GM18499 (cell line): Measurements from ENCODE around the gene MSI2.

Source experiments
- ATAC-seq: cut with Tn5 transposase; IDR thresholded peaks from one replicate; pipeline ENCODE4 v1.9.1; 2021; ENCODE audit warnings: moderate number of reproducible peaks; ENCODE audit not compliant: insufficient read depth, unreplicated experiment

Gene MSI2

DNA sequence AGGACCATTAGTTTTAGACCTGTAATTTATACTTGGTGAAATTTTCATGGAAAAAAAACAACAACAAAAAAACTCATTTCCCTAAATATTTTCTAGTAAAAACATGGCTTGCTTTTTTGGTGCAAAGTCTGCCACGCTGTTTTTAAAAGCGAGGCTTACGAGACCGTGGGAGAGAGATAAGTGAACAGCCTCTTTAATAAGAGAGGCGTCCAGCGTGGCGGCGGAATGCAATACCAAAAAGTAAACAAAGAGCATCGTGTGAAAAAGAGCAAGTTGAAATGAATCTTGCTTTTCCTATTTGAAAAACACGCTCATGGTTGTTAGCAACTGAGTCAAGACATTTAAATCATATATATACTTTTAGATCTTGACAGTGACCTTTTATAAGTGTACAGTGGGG lies 10.5 kb upstream of the MSI2 start:
- no peak for ATAC-seq

DNA sequence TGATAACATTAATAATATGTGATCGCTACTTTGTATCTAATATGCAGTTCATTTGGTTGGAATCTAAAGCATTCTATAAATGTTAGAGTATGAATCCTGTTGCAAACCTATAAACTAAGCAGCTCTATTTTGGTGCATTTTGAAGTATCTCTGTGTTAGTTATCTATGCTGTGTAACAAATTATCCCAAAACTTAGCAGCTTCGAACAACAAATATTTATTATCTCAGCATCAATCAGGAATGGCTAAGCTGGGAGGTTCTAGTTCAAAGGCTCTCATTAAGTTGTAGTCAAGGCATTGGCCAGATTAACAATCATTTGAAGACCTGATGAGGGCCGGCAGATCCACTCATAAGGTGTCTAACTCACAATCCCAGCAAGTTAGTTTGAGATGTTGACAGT lies 10.1 kb upstream of the MSI2 start:
- no peak for ATAC-seq

DNA sequence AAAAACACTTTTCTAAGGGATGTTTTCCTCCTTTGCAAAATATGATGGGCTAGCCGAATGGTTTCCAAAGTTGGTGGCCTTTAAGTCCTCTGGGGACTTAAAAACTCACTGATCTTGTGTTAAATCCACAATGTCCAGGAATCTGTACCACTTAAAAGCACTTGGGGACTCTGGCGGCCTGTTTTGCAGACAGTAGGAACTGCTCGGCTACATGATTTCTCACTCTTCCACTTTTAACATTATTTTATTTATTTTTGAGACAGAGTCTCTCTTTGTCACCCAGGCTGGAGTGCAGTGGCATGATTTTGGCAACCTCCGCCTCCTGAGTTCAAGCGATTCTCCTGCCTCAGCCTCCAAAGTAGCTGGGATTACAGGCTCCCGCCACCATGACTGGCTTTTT lies 9.1 kb upstream of the MSI2 start:
- ATAC-seq, result no peak

DNA sequence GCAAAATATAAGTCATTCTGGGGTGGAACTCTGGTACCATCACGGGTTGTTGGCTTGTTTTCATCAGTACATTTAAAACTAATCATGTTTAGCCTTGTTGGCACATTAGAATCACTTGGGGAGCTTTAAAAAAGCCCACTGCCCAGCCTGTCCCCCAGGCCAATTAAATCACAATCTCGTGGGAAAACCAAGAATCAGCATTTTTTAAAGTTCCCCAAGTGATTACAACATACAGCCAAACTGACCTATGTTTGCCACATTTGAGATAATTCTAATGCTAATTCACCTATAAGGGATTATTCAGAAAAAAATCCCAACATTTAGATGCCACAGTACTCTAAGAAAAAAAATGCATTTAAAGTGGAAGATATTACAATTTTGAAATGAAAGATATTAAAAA lies 8.4 kb upstream of the MSI2 start:
- no peak for ATAC-seq

DNA sequence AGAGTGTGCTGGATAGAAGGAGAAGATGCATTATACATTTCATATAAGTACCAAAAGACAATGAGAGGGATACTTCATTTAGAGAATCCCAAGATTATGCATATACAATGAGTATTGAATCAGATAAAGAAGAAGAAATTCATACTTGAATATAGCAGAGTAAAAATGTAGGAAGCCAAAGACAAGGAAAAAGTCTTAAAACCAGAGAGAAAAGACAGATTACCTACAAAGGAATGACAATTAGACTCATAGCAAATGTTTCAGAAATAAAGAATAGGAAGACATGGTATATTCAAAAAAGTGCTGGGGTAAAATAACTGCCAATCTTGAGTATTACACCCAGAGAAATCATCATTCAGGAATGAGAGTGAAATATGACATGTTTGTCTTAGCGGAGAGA lies 6.8 kb upstream of the MSI2 start:
- no peak for ATAC-seq

DNA sequence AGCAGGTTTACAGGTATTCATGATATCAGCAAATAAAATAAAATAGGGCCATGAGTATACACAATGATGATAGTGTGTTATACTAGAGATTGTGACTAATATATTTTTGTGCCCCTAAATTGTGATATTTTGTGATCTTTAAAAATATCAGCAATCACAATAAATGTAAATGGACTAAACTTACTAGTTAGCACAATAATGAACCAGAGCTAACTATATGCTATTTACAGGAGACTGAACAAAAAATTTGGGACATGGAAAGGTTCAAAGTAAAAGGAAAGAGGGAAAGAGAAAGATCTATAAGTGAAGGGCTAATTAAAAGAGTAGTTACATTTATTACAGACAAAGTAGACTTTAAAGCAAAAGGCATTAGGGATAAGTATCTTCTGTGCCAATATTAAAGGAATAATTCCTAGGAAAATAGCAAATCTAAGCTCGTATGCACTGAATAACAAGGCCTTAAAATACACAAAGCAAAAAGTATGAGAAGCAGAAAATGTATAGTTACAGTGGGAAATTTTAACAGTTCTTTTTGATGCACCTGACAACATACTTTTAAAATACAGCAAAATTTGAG lies 5.0 kb upstream of the MSI2 start:
- no peak for ATAC-seq

DNA sequence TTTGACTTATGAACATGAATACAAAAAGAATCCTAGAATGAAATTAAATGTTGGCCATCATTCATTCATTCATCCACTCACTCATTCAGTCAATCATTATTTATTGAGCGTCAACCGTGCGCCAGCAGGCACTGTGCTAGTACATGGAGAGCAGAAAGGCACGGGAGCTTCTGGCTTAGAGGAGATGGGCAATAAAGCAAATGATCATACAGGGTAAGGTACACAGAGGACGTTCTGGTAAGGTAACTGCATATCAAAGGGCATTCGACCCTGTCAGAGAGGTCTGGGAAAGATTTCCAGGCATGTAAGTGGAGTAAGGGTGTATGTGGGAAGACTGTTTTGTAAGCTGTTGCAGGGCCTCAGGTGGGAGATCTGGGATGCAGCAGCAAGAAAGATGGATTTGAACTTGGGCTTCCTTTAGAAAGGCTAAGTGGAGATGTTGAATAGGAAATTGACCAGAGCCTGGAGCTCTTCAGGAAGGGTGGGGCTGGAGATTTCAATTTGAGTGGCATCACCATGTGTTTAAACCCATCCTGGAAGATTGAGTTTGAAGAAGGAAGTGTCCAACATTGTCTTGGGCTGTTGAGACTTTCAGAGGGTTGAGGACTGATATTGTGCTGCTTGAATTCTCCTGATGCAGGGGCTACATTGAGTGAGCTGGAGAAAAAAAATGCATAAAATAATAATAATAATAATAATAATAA lies 2.8 kb upstream of the MSI2 start:
- ATAC-seq, result no peak

DNA sequence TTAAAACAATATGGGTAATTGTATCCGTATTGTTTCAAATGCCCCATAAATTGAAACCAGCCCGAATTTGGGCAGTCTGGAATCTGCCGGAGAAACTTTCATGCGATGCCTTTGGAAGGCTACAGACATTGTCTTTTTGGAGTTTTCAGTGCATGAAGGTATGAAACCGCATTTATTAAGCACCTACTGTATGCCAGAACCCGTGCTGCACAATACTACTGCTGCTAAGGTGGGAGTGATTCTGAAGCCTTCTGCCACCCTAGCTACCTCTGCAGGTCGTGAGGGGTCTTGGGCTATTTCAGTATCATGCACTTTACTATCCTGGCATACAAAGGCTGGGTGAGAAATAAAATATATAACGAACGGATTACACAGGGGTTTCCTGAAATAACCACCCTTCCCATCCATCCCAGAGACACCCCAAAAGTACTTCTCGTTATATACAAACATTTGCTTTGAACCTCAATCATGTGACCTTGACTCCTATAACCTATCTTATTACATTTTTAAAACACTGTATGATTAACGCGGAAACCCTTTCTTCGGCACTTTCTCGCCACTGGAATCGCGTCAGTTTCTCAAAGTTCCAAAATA lies 1.0 kb upstream of the MSI2 start:
- ATAC-seq, result no peak

DNA sequence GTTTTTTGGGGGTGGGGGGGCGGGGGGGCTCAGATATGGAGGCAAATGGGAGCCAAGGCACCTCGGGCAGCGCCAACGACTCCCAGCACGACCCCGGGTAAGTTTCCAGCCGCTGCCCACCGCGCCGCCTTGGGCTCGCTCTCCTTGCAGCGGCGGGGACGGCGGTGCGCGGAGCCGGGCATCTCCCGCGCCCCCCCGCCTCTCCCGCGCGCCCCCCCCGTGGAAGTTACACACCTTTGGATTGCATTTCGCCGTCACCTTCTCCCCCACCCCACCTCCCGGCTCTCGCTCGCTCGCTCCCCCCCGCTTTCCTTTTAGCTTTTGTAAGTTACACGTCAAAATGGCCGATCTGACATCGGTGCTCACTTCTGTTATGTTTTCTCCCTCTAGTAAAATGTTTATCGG lies 387 bp downstream of the MSI2 start:
- ATAC-seq, result no peak

DNA sequence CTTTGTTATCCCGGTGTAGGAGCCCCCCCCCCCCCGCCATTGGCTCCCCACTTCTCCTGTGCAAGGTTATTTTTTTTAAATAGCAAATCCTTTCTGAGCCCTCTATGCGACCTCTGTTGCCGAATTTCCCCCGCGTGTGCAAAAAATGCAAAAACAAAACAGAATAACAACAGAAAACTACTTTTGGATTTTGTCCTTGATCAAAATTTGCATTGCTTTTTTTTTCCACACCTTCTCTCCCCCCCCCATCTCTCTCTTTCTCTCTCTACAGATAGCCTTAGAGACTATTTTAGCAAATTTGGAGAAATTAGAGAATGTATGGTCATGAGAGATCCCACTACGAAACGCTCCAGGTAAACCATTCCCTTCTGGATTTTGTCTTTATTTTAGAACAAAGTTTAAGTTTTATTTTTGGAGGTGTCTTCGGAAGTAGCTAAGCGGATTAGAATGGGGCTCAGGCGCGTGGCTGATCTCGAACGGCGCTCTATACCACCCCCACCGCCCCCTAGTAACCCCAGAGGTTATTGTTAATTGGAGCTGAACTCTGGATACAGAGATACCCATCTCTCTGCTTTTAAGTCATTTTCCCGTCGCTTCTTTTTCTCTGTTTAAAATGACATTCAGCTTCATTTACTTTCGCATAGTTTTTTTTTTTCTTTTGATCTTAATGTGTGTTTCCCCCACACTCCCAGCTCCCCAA lies 1.0 kb downstream of the MSI2 start:
- no peak for ATAC-seq

DNA sequence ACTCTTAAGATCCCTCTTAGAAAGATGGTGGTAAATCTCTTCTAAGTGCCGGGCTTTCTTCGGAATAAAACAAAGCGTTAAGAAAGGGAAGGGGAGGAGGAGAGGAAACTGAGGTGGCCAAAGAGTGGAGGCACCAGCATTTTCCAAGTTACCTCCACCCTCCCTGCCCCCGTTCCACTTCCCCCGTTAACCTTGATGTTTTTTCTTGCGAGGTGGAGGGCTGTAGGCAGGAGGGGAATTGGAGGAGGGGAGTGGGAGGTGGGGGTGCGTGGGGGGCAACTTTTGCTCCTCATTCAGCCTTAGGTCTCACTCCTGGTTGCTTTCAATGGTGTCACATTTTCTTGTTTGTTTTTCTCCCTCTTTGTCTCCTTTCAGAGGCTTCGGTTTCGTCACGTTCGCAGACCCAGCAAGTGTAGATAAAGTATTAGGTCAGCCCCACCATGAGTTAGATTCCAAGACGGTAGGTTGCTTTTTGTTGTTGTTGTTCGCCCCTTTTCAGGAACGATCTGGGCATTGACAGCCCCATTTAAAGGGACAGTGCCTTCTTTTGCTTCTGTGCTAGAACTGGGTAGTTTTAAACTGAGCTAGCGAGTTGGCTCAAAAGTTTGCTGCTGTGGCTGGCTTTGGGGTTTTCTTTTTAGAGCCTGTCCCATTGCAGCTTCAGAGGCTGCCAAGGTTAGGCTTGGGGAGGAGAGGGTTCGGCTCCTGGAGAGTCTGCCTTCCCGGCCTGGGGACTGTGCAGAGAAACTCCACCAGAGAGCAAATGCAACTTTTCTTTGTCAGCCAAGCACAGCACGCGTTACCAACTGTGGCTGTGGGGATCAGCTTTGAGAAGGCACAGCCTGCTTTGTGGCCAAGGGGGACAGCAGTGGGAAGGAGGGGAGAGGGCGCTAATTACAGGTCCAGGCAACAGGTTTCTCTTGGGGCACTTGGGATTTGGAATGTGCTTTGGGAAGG lies 1.9 kb downstream of the MSI2 start:
- no peak for ATAC-seq

DNA sequence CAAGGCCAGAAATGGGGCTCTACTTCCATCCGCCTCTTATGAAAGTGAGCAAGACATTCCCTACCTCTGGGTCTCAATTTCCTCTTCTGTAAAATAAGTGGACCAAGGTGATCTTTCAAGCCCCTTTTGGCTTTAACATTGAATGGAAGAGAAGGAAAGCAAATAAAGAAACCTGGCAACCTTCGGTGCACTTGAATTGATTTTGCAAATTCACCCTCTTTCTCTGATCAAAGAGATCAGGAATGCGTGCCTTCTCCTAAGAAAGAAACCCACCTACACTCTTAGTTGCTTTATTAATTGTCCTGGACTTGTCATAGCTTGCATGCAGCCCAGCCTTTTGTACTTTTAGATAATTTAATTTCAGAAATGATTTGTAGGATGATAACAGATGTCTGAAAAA lies 3.0 kb downstream of the MSI2 start:
- no peak for ATAC-seq

DNA sequence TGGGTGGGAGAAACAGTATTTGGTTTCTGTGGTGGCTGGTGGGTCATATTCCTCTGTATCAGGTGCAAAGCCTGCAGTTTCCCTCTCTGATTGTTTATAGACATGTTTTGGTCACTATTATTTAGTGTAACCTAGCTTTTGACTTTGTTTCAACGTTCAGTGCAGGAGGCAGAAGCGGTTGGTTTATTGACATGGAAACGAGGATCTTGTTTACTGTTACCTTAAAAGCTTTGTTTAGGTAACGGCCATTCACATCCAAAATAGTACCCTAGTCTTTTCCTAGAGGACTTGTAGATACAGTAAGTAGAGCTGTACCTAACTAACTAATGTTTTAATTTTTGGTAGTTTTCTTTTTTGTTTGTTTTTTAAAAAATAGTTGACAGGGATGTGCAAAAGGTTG lies 3.5 kb downstream of the MSI2 start:
- ATAC-seq, result no peak

DNA sequence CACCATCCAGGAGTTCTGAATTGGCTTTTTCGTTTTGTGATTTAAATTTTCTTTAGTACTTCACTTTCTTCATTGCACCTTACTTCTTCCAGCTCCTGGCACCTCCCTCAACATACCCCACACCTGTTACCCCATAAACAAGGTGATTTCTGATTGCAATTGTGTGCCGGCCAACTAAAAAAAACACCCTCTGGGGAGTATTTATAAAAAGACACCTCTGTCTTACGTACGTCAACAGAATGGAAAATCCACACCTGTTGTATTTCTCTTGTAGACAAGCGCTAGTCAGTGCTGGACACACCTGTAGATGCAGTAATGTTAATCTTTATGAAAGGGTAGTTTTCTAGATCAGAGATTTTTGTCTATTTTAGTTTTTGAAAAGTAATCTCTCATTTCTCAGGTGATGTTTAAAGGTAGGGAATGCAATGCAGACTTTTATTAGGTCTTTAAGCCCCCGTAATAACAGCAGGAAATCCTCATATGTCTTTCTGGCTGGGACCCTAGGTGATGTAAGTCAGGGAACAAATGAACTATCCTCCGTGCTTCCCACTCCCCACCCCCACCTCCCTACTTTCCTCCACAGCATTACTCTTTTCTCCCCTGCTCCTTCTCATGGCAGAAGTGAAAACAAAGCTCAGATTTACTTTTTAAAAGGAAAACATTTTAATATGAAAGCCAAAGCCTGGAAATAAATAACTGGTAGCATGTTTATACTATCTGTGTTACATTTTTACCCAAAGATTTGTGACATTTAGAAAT lies 4.2 kb downstream of the MSI2 start:
- ATAC-seq, result no peak

DNA sequence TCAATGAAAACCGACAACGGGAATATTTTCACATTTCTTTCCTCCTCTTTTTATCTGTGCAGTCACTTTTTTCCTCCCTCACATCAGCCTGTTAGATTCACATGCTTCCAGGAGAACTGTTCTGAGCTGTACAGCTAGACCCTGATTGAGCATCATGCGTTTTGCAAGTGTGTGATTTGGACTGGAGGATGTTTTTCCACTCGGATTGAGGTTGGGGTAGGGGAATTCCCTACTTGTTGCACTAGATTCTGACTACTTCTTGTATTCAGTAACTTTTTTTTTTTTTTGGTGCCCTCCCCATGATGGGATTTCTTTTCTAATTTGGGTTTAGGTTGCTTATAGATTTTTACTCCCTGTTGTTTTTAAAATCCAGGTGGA lies 4.8 kb downstream of the MSI2 start:
- no peak for ATAC-seq

DNA sequence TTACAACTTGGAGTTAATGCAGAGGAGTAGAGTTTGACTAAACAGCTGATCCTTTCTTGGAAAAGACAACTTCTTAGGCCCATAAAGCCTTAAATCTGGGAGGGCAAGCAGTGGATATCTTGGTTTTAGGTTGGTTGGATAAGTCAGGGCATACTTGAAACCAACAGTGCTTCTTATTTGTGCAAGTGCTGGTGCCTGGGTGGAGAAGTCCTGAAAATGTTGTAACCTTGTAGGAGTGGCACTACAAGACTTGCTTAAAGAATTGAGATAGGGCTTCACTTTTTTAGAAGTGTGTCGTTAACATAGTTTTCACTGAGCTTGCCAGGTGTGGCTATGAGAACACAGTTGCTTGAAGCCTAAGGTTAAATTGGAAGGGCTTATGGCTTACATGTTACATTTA lies 6.2 kb downstream of the MSI2 start:
- ATAC-seq, result no peak

DNA sequence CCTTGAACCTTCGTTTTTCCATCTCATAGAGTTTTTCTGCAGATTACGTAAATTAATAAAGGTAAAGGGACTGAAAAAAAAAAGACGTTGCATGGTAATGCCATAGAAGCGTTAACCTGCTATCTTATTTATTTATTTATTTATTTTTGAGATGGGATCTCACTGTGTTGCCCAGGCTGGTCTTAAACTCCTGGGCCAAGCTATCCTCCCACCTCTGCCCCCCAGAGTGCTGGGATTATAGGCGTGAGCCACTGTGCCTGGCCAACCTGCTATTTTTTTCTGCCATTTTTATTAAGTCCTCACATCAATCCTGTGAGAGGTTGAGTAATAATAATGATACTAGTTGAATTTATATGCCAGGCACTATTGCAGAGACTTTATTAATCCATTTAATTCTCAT lies 7.9 kb downstream of the MSI2 start:
- no peak for ATAC-seq

DNA sequence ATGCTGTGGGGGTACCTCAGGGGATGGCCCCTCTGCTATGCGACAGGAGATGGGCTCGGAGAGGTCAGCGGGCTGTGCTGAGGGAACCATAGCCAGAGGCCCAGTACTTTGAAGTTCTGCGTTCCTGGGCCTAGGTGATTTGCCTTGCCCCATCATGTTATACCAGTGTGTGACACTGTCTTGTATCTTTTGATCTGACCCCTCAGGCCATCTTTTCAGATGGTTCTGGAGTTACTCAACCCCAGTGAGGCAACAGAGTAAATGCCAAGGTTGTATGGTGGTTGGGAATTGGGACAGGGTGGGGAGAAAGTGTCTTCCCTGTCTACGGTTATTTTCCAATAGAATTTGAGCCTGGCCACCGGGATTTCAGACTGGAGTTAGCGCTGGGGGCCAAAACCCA lies 8.5 kb downstream of the MSI2 start:
- no peak for ATAC-seq

DNA sequence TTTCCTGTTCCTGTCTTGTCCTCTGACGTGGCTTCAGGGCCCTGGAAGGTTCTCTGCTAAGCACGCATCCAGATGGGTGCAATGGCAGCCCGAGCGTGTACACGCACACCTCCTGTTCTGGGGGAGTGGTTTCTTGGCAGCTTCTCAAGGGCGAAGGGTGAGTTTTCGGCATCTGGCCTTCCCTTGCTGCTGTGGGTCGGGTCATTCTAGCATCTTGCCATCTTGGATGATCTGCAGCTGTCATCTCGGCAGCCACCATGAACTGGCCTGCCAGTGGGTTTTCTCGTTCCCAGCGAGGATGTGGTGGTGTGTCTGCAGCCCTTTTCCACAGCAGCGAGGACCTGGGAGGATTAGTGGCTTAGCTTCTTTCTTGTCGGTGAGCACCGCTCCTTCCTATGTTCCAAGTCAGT lies 10.6 kb downstream of the MSI2 start:
- no peak for ATAC-seq

DNA sequence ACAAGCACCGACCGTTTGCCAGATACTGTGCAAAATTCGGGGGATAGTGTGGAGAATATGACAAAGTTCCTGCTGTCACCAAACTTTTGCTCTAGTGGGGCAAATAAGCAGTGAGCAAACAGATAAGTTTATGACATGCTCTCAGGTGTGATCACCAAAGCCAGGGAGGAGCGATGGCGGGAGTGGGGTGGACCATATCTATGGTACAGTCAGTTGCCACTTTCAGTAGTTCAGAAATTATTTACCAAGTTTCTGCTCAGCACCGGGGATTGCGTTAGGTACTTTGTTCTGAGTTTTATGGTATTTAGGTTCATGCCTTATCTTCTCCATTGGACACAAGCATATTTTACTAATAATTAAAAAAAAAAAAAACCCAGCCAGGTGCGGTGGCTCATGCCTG lies 11.9 kb downstream of the MSI2 start:
- no peak for ATAC-seq
